Coronary artery (tissue), 2 donors: ENCODE results near the gene HCN1.

Source experiments
- DNase-seq: peaks from one replicate; pipeline ENCODE4 v3.0.0-alpha.2; 2017; ENCODE audit warnings: low spot score
- H3K27ac ChIP-seq, 2 donors: fragments of 200-600 bp; sonication (generic); one replicate each; pipeline ENCODE4 v1.5.1; 2016 to 2019
- H3K4me3 ChIP-seq: fragments of 200-600 bp; sonication (generic); 2 replicates; pipeline ENCODE4 v1.5.1; 2016; ENCODE audit warnings: mild to moderate bottlenecking, moderate library complexity
- CTCF ChIP-seq: fragments of 200-600 bp; sonication (generic); IDR thresholded peaks from one replicate; pipeline ENCODE4 v1.5.1; 2019; ENCODE audit warnings: antibody characterized with exemption

HCN1 gene

GRCh38 chr5:45578270-45578669, 117.9 kb downstream of the HCN1 start:
- no peak for TF ChIP-seq CTCF
- no peak overlapping the region for H3K27ac ChIP-seq
- DNase-seq, result no peak
- H3K4me3 ChIP-seq, result no peak overlapping the region

GRCh38 chr5:45568813-45569212, 127.4 kb downstream of the HCN1 start:
- no peak for TF ChIP-seq CTCF
- no peak for DNase-seq
- Histone ChIP-seq H3K4me3 (no peak overlapping the region), H3K27ac (no peak overlapping the region)

GRCh38 chr5:45542421-45542820, 153.8 kb downstream of the HCN1 start:
- no peak overlapping the region for H3K4me3 ChIP-seq
- no peak for TF ChIP-seq CTCF
- DNase-seq, result no peak
- no peak overlapping the region for H3K27ac ChIP-seq

GRCh38 chr5:45533663-45534062, 162.5 kb downstream of the HCN1 start:
- DNase-seq, result no peak
- Histone ChIP-seq H3K4me3 (no peak overlapping the region), H3K27ac (no peak overlapping the region)
- no peak for TF ChIP-seq CTCF

- no peak for DNase-seq
- TF ChIP-seq CTCF, result no peak
- Histone ChIP-seq H3K27ac (no peak overlapping the region), H3K4me3 (no peak overlapping the region)
These were observed 163.2 kb downstream of the HCN1 start for GRCh38 chr5:45532826-45533624.

GRCh38 chr5:45521067-45521466, 175.1 kb downstream of the HCN1 start:
- H3K27ac ChIP-seq, result no peak overlapping the region

More at GRCh38 chr5:45521067-45521466, 175.1 kb downstream of the HCN1 start:
- no peak overlapping the region for H3K4me3 ChIP-seq
- TF ChIP-seq CTCF, result no peak
- DNase-seq, result no peak
